ENCODE results near the gene GALNT2.

Gene GALNT2

GRCh38 chr1:230240446-230241086, 173.5 kb downstream of the GALNT2 start:
- ATAC-seq, result no peak
- TF ChIP-seq ZFP30 (CRISPR knock-in tag; IDR thresholded peaks at IDR 0.05) (no peak), ISL1 (CRISPR knock-in tag; IDR thresholded peaks at IDR 0.05) (no peak), TSHZ2 (CRISPR knock-in tag; IDR thresholded peaks at IDR 0.05) (no peak), RARB (CRISPR knock-in tag; IDR thresholded peaks at IDR 0.05) (no peak), TOX (CRISPR knock-in tag; IDR thresholded peaks at IDR 0.05; ENCODE audit: borderline replicate concordance) (no peak), SNAI2 (CRISPR knock-in tag; IDR thresholded peaks at IDR 0.05) (no peak), BACH2 (CRISPR knock-in tag; IDR thresholded peaks at IDR 0.05; ENCODE audit: borderline replicate concordance) (no peak), ZNF70 (CRISPR knock-in tag; IDR thresholded peaks at IDR 0.05) (no peak), PPARA (CRISPR knock-in tag; IDR thresholded peaks at IDR 0.05; ENCODE audit: borderline replicate concordance) (no peak), ZFP3 (CRISPR knock-in tag; IDR thresholded peaks at IDR 0.05) (no peak), ZC3H10 (CRISPR knock-in tag; IDR thresholded peaks at IDR 0.05) (no peak)

DNA sequence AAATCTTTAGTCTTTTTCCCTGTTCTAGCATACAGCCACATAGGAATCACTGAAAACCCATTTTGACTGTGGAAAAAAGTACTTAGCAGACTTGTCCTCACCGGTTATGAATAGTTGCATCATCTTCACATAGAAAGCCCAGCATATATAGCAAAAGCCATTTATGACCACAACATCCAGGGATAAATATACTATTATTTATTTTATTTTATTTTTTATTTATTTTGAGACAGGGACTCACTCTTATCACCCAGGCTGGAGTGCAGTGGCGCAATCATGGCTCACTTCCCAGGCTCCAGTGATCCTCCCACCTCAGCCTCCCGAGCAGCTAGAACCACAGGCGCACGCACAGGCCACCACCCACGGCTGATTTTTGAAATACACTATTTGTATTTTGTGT, 175.3 kb downstream of the GALNT2 start:
- TF ChIP-seq SNAI2 (CRISPR knock-in tag; IDR thresholded peaks at IDR 0.05), result no peak
- TF ChIP-seq, protein P1, sequence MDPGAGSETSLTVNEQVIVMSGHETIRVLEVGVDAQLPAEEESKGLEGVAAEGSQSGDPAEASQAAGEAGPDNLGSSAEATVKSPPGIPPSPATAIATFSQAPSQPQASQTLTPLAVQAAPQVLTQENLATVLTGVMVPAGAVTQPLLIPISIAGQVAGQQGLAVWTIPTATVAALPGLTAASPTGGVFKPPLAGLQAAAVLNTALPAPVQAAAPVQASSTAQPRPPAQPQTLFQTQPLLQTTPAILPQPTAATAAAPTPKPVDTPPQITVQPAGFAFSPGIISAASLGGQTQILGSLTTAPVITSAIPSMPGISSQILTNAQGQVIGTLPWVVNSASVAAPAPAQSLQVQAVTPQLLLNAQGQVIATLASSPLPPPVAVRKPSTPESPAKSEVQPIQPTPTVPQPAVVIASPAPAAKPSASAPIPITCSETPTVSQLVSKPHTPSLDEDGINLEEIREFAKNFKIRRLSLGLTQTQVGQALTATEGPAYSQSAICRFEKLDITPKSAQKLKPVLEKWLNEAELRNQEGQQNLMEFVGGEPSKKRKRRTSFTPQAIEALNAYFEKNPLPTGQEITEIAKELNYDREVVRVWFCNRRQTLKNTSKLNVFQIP (CRISPR knock-in tag; IDR thresholded peaks at IDR 0.05; ENCODE audit: borderline replicate concordance, low read depth), result no peak
- TF ChIP-seq, protein P2, sequence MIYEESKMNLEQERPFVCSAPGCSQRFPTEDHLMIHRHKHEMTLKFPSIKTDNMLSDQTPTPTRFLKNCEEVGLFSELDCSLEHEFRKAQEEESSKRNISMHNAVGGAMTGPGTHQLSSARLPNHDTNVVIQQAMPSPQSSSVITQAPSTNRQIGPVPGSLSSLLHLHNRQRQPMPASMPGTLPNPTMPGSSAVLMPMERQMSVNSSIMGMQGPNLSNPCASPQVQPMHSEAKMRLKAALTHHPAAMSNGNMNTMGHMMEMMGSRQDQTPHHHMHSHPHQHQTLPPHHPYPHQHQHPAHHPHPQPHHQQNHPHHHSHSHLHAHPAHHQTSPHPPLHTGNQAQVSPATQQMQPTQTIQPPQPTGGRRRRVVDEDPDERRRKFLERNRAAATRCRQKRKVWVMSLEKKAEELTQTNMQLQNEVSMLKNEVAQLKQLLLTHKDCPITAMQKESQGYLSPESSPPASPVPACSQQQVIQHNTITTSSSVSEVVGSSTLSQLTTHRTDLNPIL (CRISPR knock-in tag; IDR thresholded peaks at IDR 0.05; ENCODE audit: low read depth), result no peak
- no peak for TF ChIP-seq PPARA (CRISPR knock-in tag; IDR thresholded peaks at IDR 0.05; ENCODE audit: borderline replicate concordance)
- no peak for TF ChIP-seq CSDC2 (CRISPR knock-in tag; IDR thresholded peaks at IDR 0.05)
- TF ChIP-seq BACH2 (CRISPR knock-in tag; IDR thresholded peaks at IDR 0.05; ENCODE audit: borderline replicate concordance), result no peak
- ATAC-seq, result no peak

DNA sequence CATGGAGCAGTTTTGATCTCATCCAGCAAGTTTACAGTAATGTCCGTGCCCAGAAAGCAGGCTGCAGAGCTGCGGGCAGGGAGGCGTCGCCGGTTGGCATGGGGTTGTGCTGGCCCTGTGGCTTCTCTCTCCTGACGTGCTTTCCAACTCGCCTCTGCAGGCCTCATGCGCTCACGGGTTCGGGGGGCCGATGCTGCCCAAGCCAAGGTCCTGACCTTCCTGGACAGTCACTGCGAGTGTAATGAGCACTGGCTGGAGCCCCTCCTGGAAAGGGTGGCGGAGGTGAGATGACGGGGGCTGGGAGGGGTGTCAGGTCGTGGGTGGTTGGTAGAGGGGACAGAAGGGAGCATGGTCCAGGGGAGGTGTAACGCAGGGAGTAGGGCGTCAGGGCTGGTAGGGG, 176.1 kb downstream of the GALNT2 start:
- ATAC-seq, result no peak; the same call in 2 of the 3 replicates
- TF ChIP-seq ZFP3 (CRISPR knock-in tag; IDR thresholded peaks at IDR 0.05) (no peak), PPARA (CRISPR knock-in tag; IDR thresholded peaks at IDR 0.05; ENCODE audit: borderline replicate concordance) (no peak), SNAI2 (CRISPR knock-in tag; IDR thresholded peaks at IDR 0.05) (no peak), ZNF565 (CRISPR knock-in tag; conservative IDR thresholded peaks at IDR 0.05; ENCODE audit: low read depth) (no peak), CSDC2 (CRISPR knock-in tag; IDR thresholded peaks at IDR 0.05) (no peak), BACH2 (CRISPR knock-in tag; IDR thresholded peaks at IDR 0.05; ENCODE audit: borderline replicate concordance) (no peak), GLIS3 (CRISPR knock-in tag; IDR thresholded peaks at IDR 0.05) (no peak), OSR1 (CRISPR knock-in tag; IDR thresholded peaks at IDR 0.05) (no peak)
- TF ChIP-seq, protein P1 (CRISPR knock-in tag; IDR thresholded peaks at IDR 0.05; ENCODE audit: borderline replicate concordance, low read depth), result no peak
- TF ChIP-seq, protein P2 (CRISPR knock-in tag; IDR thresholded peaks at IDR 0.05; ENCODE audit: low read depth), result no peak
